HG03108 (cell line): ENCODE measurements around the gene TTC38.
"Not testable (repeated sequence)": the region's sequence is repeated elsewhere in the genome, so short reads cannot be mapped to it uniquely, and the experiment has no call there.

Source experiments
- ATAC-seq: cut with Tn5 transposase; IDR thresholded peaks from one replicate; pipeline ENCODE4 v1.9.1; 2021; ENCODE audit warnings: moderate library complexity; ENCODE audit not compliant: unreplicated experiment

The TTC38 gene

GRCh38 chr22:46293577-46294260 lies 25.9 kb downstream of the TTC38 start:
- ATAC-seq = no peak

GRCh38 chr22:46294784-46295183 lies 27.0 kb downstream of the TTC38 start:
- ATAC-seq = no peak

- ATAC-seq = no peak
Observed at GRCh38 chr22:46295277-46295971, 27.6 kb downstream of the TTC38 start.

- ATAC-seq = peak; percentile 94
Observed at GRCh38 chr22:46296257-46297150, 28.7 kb downstream of the TTC38 start, which contains the start of gene GTSE1. Gene GTSE1, plus strand, starts transcription at chr22:46296870. Its CDS starts 531 bp downstream, at chr22:46297401.

- no peak for ATAC-seq
Observed at GRCh38 chr22:46297151-46297812, 29.5 kb downstream of the TTC38 start.

GRCh38 chr22:46299101-46299500 lies 31.3 kb downstream of the TTC38 start:
- no peak for ATAC-seq

- ATAC-seq = no peak
Observed at GRCh38 chr22:46300491-46300890, 32.7 kb downstream of the TTC38 start.

- ATAC-seq = no peak
Observed at GRCh38 chr22:46303347-46303965, 35.6 kb downstream of the TTC38 start.

- no peak for ATAC-seq
Observed at GRCh38 chr22:46308283-46308988, 40.6 kb downstream of the TTC38 start.

GRCh38 chr22:46309526-46310085 lies 41.8 kb downstream of the TTC38 start:
- ATAC-seq = no peak

- ATAC-seq = no peak
Observed at GRCh38 chr22:46312056-46312455, 44.2 kb downstream of the TTC38 start.

GRCh38 chr22:46312848-46313247 lies 45.0 kb downstream of the TTC38 start:
- ATAC-seq = not testable (repeated sequence)

- no peak for ATAC-seq
Observed at GRCh38 chr22:46315976-46316375, 48.2 kb downstream of the TTC38 start.

- ATAC-seq = no peak
Observed at GRCh38 chr22:46317646-46318045, 49.8 kb downstream of the TTC38 start.

- no peak for ATAC-seq
Observed at GRCh38 chr22:46318576-46318975, 50.8 kb downstream of the TTC38 start.

GRCh38 chr22:46319319-46319718 lies 51.5 kb downstream of the TTC38 start:
- no peak for ATAC-seq

GRCh38 chr22:46320166-46320710 lies 52.4 kb downstream of the TTC38 start:
- no peak for ATAC-seq

- no peak for ATAC-seq
Observed at GRCh38 chr22:46320716-46321386, 53.0 kb downstream of the TTC38 start.

- ATAC-seq = no peak
Observed at GRCh38 chr22:46322711-46323110, 54.9 kb downstream of the TTC38 start.
